OCI-LY7 (cell line): ENCODE results near the gene ELAC2.

Experiments
- CTCF ChIP-seq: fragments of 200-600 bp; sonication (generic); conservative IDR thresholded peaks from 2 replicates; pipeline ENCODE4 v1.5.1; 2014; ENCODE audit warnings: mild to moderate bottlenecking, antibody characterized with exemption, low read length, moderate library complexity, mixed read lengths
- EZH2phosphoT487 ChIP-seq: fragments of 200-600 bp; sonication (generic); IDR thresholded peaks from 2 replicates; pipeline ENCODE4 v1.6.1; 2018; ENCODE audit warnings: low read depth, borderline replicate concordance, mild to moderate bottlenecking, mixed run types, antibody characterized with exemption, low read length, moderate library complexity, mixed read lengths

- TF ChIP-seq CTCF (no peak), EZH2phosphoT487 (no peak)
These were observed 24.2 kb downstream of the ELAC2 start for GRCh38 chr17:12993631-12994030.
